ENCODE measurements around the gene VAV2.

Gene VAV2

GRCh38 chr9:133797406-133798105 lies 194.6 kb downstream of the VAV2 start:
- intact Hi-C loops (cut with DNase I), result no loop called here
- no peak for DNase-seq

- no peak for DNase-seq
- intact Hi-C loops (cut with DNase I), result no loop called here
These were observed 195.6 kb downstream of the VAV2 start for GRCh38 chr9:133796562-133796961.

- intact Hi-C loops (cut with DNase I), result no loop called here
- no peak for DNase-seq
These were observed 197.1 kb downstream of the VAV2 start for GRCh38 chr9:133795049-133795448.

- intact Hi-C loops (cut with DNase I), result no loop called here
- no peak for DNase-seq
These were observed 197.9 kb downstream of the VAV2 start for GRCh38 chr9:133794016-133794760.

- DNase-seq, result no peak
- intact Hi-C loops (cut with DNase I), result loop anchor here (1.0 kb wide), 1 partner anchor 201 kb away; no protein-coding TSS in a partner anchor
These were observed 198.7 kb downstream of the VAV2 start for GRCh38 chr9:133793471-133793870.

GRCh38 chr9:133792721-133793470 lies 199.2 kb downstream of the VAV2 start:
- intact Hi-C loops (cut with DNase I), result loop anchor here (1.0 kb wide), 1 partner anchor 201 kb away; no protein-coding TSS in a partner anchor

GRCh38 chr9:133791735-133792649 lies 200.1 kb downstream of the VAV2 start:
- intact Hi-C loops (cut with DNase I), result no loop called here
- no peak for DNase-seq

More at GRCh38 chr9:133792721-133793470, 199.2 kb downstream of the VAV2 start:
- peak; percentile 51 to 95 (median 78) for DNase-seq

GRCh38 chr9:133791069-133791468 lies 201.1 kb downstream of the VAV2 start:
- DNase-seq, result no peak
- intact Hi-C loops (cut with DNase I), result no loop called here

- no peak for DNase-seq
- intact Hi-C loops (cut with DNase I), result no loop called here
These were observed 202.3 kb downstream of the VAV2 start for GRCh38 chr9:133789778-133790177.

- intact Hi-C loops (cut with DNase I), result no loop called here
These were observed 203.1 kb downstream of the VAV2 start for GRCh38 chr9:133788819-133789717.

GRCh38 chr9:133788045-133788818 lies 203.9 kb downstream of the VAV2 start:
- intact Hi-C loops (cut with DNase I), result no loop called here
- peak in 1 of 10 donors; percentile 76 for DNase-seq

More at GRCh38 chr9:133788819-133789717, 203.1 kb downstream of the VAV2 start:
- DNase-seq, result peak; percentile 75 to 98 (median 86)

- DNase-seq, result peak in 2 of 10 donors; percentile 25 to 55
These were observed 204.4 kb downstream of the VAV2 start for GRCh38 chr9:133787754-133788025.

GRCh38 chr9:133786907-133787753 lies 205.0 kb downstream of the VAV2 start:
- DNase-seq, result peak in 2 of 10 donors; percentile 41 to 64
- intact Hi-C loops (cut with DNase I), result no loop called here

More at GRCh38 chr9:133787754-133788025, 204.4 kb downstream of the VAV2 start:
- intact Hi-C loops (cut with DNase I), result no loop called here

- peak in 2 of 10 donors; percentile 55 to 72 for DNase-seq
- intact Hi-C loops (cut with DNase I), result no loop called here
These were observed 205.8 kb downstream of the VAV2 start for GRCh38 chr9:133786371-133786753.

- DNase-seq, result peak in 2 of 10 donors; percentile 44 to 63
- intact Hi-C loops (cut with DNase I), result no loop called here
These were observed 206.3 kb downstream of the VAV2 start for GRCh38 chr9:133785753-133786370.

GRCh38 chr9:133784731-133785561 lies 207.2 kb downstream of the VAV2 start:
- intact Hi-C loops (cut with DNase I), result no loop called here
- DNase-seq, result peak in 2 of 10 donors; percentile 46 to 81
